Skin of body (tissue), 2 donors: Measurements from ENCODE around the gene ZNF428. TPM values are rescaled to one million over a fixed set of nuclear protein-coding genes. Genes with fewer than 3 reads are reported as not detected.
"Not testable (repeated sequence)": the region's sequence is repeated elsewhere in the genome, so short reads cannot be mapped to it uniquely, and the experiment has no call there.

ENCODE experiments used
- DNase-seq: peaks from one replicate; lab custom pipeline; 2025; lab: John Stamatoyannopoulos, UW
- total RNA-seq: library from RNA; depleted of rRNA; stranded (reverse); fragments of >200 nt; gene quantifications from one replicate; pipeline ENCODE4 v1.2.3, GENCODE V29; 2014

The ZNF428 gene
- total RNA-seq, result 28.4 TPM

GRCh38 chr19:43619262-43620060 is at the start of gene ZNF428:
Gene ZNF428 (minus strand): TSS chr19:43619629. CDS start chr19:43614304, 5,325 bp downstream.
- peak; percentile 93 for DNase-seq

GRCh38 chr19:43668406-43669109 is 49.1 kb upstream of the ZNF428 start:
- DNase-seq, result peak; percentile 99

GRCh38 chr19:43667876-43668405 is 48.5 kb upstream of the ZNF428 start:
- DNase-seq, result no peak

- no peak for DNase-seq
Measured at GRCh38 chr19:43667126-43667875, 47.9 kb upstream of the ZNF428 start.

GRCh38 chr19:43664018-43664417 is 44.6 kb upstream of the ZNF428 start:
- no peak for DNase-seq

GRCh38 chr19:43662487-43662886 is 43.1 kb upstream of the ZNF428 start:
- no peak for DNase-seq

GRCh38 chr19:43660971-43661360 is 41.5 kb upstream of the ZNF428 start:
- DNase-seq, result no peak

GRCh38 chr19:43660301-43660970 is 41.0 kb upstream of the ZNF428 start:
- no peak for DNase-seq

GRCh38 chr19:43658494-43658893 is 39.1 kb upstream of the ZNF428 start:
- no peak for DNase-seq

- no peak for DNase-seq
Measured at GRCh38 chr19:43658001-43658400, 38.6 kb upstream of the ZNF428 start.

- no peak for DNase-seq
Measured at GRCh38 chr19:43656436-43656835, 37.0 kb upstream of the ZNF428 start.

GRCh38 chr19:43652546-43652874 is 33.1 kb upstream of the ZNF428 start:
- DNase-seq, result no peak

GRCh38 chr19:43651758-43652545 is 32.5 kb upstream of the ZNF428 start:
- peak; percentile 32 for DNase-seq

- DNase-seq, result not testable (repeated sequence)
Measured at GRCh38 chr19:43650276-43650675, 30.8 kb upstream of the ZNF428 start.

- DNase-seq, result no peak
Measured at GRCh38 chr19:43649514-43649913, 30.1 kb upstream of the ZNF428 start.

GRCh38 chr19:43648633-43649032 is 29.2 kb upstream of the ZNF428 start:
- no peak for DNase-seq

GRCh38 chr19:43644181-43644580 is 24.8 kb upstream of the ZNF428 start:
- no peak for DNase-seq

- no peak for DNase-seq
Measured at GRCh38 chr19:43643326-43643725, 23.9 kb upstream of the ZNF428 start.

- no peak for DNase-seq
Measured at GRCh38 chr19:43642531-43642930, 23.1 kb upstream of the ZNF428 start.

GRCh38 chr19:43641333-43641732 is 21.9 kb upstream of the ZNF428 start:
- DNase-seq, result no peak

GRCh38 chr19:43640424-43640757 is 21.0 kb upstream of the ZNF428 start:
- DNase-seq, result no peak
